H1 (cell line): ENCODE results near the gene CMTR1. TPM values are rescaled to one million over a fixed set of nuclear protein-coding genes. Genes with fewer than 3 reads are reported as not detected.

Experiments used
- CTCF ChIA-PET: fragments of 300-600 bp; sonication (Branson Sonifier 250); formaldehyde crosslinking; loops from one replicate; lab custom pipeline; 2021; ENCODE audit not compliant: partially characterized antibody; lab: Charles Lee
- POLR2A ChIA-PET: fragments of 300-600 bp; sonication (Branson Sonifier 250); formaldehyde crosslinking; loops from one replicate; lab custom pipeline; 2021; ENCODE audit warnings: inconsistent platforms; ENCODE audit not compliant: partially characterized antibody; lab: Charles Lee
- DNase-seq, 2 experiments: peaks; one replicate each; pipeline versions ENCODE4 v3.0.0 to v3.0.0-alpha.2; 2010 to 2022; ENCODE audit warnings: low spot score in 2 of 2, low read depth in 1 of 2, mixed read lengths in 1 of 2
- FAIRE-seq: peaks from 2 replicates; lab custom pipeline; 2011; peaks lifted over from hg19 to GRCh38; lab: Jason Lieb, UNC
- H2AFZ ChIP-seq: 2 replicates; pipeline ENCODE4 v1.8.1; 2012; ENCODE audit warnings: low read length, inconsistent platforms
- H2AK5ac ChIP-seq: 2 replicates; pipeline ENCODE4 v1.6.1; 2013; ENCODE audit warnings: low read depth, low read length
- H2BK120ac ChIP-seq: replicated peaks from 2 replicates; pipeline ENCODE3; 2013; ENCODE audit warnings: low read depth, low read length, inconsistent platforms
- H2BK12ac ChIP-seq: 2 replicates; pipeline ENCODE4 v1.6.1; 2013; ENCODE audit warnings: low read depth, low read length
- H2BK15ac ChIP-seq: 2 replicates; pipeline ENCODE4 v1.6.1; 2013; ENCODE audit warnings: low read length
- H2BK20ac ChIP-seq: 2 replicates; pipeline ENCODE4 v1.6.1; 2013; ENCODE audit warnings: low read length
- H2BK5ac ChIP-seq: 2 replicates; pipeline ENCODE4 v1.6.1; 2013; ENCODE audit warnings: low read depth, low read length
- H3K14ac ChIP-seq: 2 replicates; pipeline ENCODE4 v1.6.1; 2013; ENCODE audit warnings: inconsistent platforms; ENCODE audit not compliant: insufficient read length
- H3K18ac ChIP-seq: 2 replicates; pipeline ENCODE4 v1.6.1; 2013; ENCODE audit warnings: low read length; ENCODE audit errors: extremely low read depth
- H3K23ac ChIP-seq: 2 replicates; pipeline ENCODE4 v1.6.1; 2013; ENCODE audit warnings: inconsistent platforms; ENCODE audit not compliant: insufficient read length
- H3K23me2 ChIP-seq: 2 replicates; pipeline ENCODE4 v1.6.1; 2013; ENCODE audit warnings: low read depth, low read length
- H3K27ac ChIP-seq: 2 replicates; pipeline ENCODE4 v1.6.1; 2011; ENCODE audit warnings: low read depth, low read length, inconsistent platforms
- H3K27me3 ChIP-seq, 4 experiments: replicated peaks in 1 of 4; 1 replicate in 1 of 4; 2 replicates in 3 of 4; pipeline versions ENCODE4 v1.6.1 to v1.8.1; 2011 to 2013; ENCODE audit warnings: low read length in 3 of 4, mild to moderate bottlenecking in 3 of 4, inconsistent platforms in 2 of 4, mixed read lengths in 2 of 4, moderate library complexity in 1 of 4; ENCODE audit not compliant: control insufficient read depth in 3 of 4, insufficient read depth in 3 of 4; ENCODE audit errors: extremely low read depth in 1 of 4
- H3K36me3 ChIP-seq, 4 experiments: 2 replicates each; pipeline versions ENCODE4 v1.6.1 to v1.8.1; 2011 to 2013; ENCODE audit warnings: mild to moderate bottlenecking in 4 of 4, low read length in 3 of 4, moderate library complexity in 2 of 4, control low read depth in 1 of 4, inconsistent platforms in 1 of 4; ENCODE audit not compliant: insufficient read depth in 4 of 4, control insufficient read depth in 2 of 4
- H3K4ac ChIP-seq: replicated peaks from 2 replicates; pipeline ENCODE3; 2013; ENCODE audit warnings: low read length, low read depth, mixed read lengths, inconsistent platforms; ENCODE audit not compliant: insufficient read length
- H3K4me1 ChIP-seq, 4 experiments: replicated peaks in 1 of 4; 1 replicate in 1 of 4; 2 replicates in 3 of 4; pipeline versions ENCODE4 v1.6.1 to v1.8.1; 2011 to 2013; ENCODE audit warnings: low read length in 3 of 4, inconsistent platforms in 2 of 4, mixed read lengths in 1 of 4; ENCODE audit not compliant: insufficient read depth in 4 of 4, control insufficient read depth in 3 of 4
- H3K4me2 ChIP-seq, 2 experiments: 2 replicates each; pipeline versions ENCODE4 v1.6.1 to v1.8.1; 2011 to 2013; ENCODE audit warnings: low read depth in 2 of 2, low read length in 2 of 2, control low read depth in 1 of 2, inconsistent platforms in 1 of 2, mild to moderate bottlenecking in 1 of 2; ENCODE audit not compliant: insufficient read depth in 1 of 2
- H3K4me3 ChIP-seq, 4 experiments: fragments of 200-600, 300-600 bp in 1 of 4; sonication (generic), shearing (Covaris generic), sonication (Bioruptor Twin) in 1 of 4; 2 replicates each; pipeline versions ENCODE4 v1.5.1 to v1.8.1; 2011 to 2016; ENCODE audit warnings: low read length in 4 of 4, low read depth in 3 of 4, control low read depth in 2 of 4, inconsistent platforms in 2 of 4, mild to moderate bottlenecking in 2 of 4, mixed read lengths in 1 of 4, moderate library complexity in 1 of 4; ENCODE audit not compliant: insufficient read depth in 2 of 4; ENCODE audit errors: extremely low read depth in 1 of 4
- H3K56ac ChIP-seq: replicated peaks from 2 replicates; pipeline ENCODE3; 2013; ENCODE audit warnings: low read depth, mild to moderate bottlenecking, mixed read lengths, low read length, inconsistent platforms; ENCODE audit not compliant: insufficient read length
- H3K79me1 ChIP-seq: 2 replicates; pipeline ENCODE4 v1.6.1; 2013; ENCODE audit warnings: low read depth, low read length, control low read depth
- H3K79me2 ChIP-seq, 2 experiments: 2 replicates each; pipeline versions ENCODE4 v1.6.1 to v1.8.1; 2012 to 2013; ENCODE audit warnings: low read length in 2 of 2, mild to moderate bottlenecking in 2 of 2, inconsistent platforms in 1 of 2; ENCODE audit not compliant: insufficient read depth in 2 of 2, control insufficient read depth in 1 of 2
- H3K9ac ChIP-seq, 4 experiments: replicated peaks in 1 of 4; 1 replicate in 1 of 4; 2 replicates in 3 of 4; pipeline versions ENCODE4 v1.6.1 to v1.8.1; 2011 to 2013; ENCODE audit warnings: low read depth in 3 of 4, low read length in 3 of 4, control low read depth in 2 of 4, mild to moderate bottlenecking in 2 of 4, moderate library complexity in 2 of 4, inconsistent platforms in 1 of 4; ENCODE audit errors: extremely low read depth in 1 of 4
- H3K9me3 ChIP-seq, 2 experiments: 2 replicates each; pipeline versions ENCODE4 v1.6.1 to v1.8.1; 2012 to 2013; ENCODE audit warnings: mild to moderate bottlenecking in 2 of 2, moderate library complexity in 2 of 2, control low read depth in 1 of 2, inconsistent platforms in 1 of 2, low read depth in 1 of 2, low read length in 1 of 2, mixed read lengths in 1 of 2; ENCODE audit not compliant: insufficient read depth in 2 of 2
- H4K20me1 ChIP-seq, 2 experiments: replicated peaks in 1 of 2; 2 replicates each; pipeline versions ENCODE3 to v1.8.1; 2011 to 2013; ENCODE audit warnings: inconsistent platforms in 2 of 2, low read length in 2 of 2, mild to moderate bottlenecking in 1 of 2; ENCODE audit not compliant: insufficient read depth in 2 of 2, control insufficient read depth in 1 of 2
- H4K5ac ChIP-seq: 2 replicates; pipeline ENCODE4 v1.6.1; 2013; ENCODE audit warnings: low read length, low read depth, mixed read lengths, inconsistent platforms; ENCODE audit not compliant: insufficient read length
- H4K8ac ChIP-seq: 2 replicates; pipeline ENCODE4 v1.8.0; 2013; ENCODE audit warnings: mild to moderate bottlenecking, moderate library complexity, low read length, inconsistent platforms; ENCODE audit not compliant: insufficient read depth; ENCODE audit errors: extremely low read depth
- H4K91ac ChIP-seq: replicated peaks from 2 replicates; pipeline ENCODE3; 2013; ENCODE audit warnings: low read length, mixed read lengths, inconsistent platforms; ENCODE audit not compliant: insufficient read length
- CHD1 ChIP-seq: IDR thresholded peaks from 2 replicates; pipeline ENCODE4 v1.6.1; 2012; ENCODE audit warnings: low read depth, low read length, improper control_type of control experiment
- CHD2 ChIP-seq: IDR thresholded peaks from 2 replicates; pipeline ENCODE4 v1.6.1; 2012; ENCODE audit warnings: low read length, improper control_type of control experiment
- EP300 ChIP-seq, 2 experiments: IDR thresholded peaks; 1 replicate in 1 of 2; 2 replicates in 1 of 2; pipeline ENCODE4 v1.6.1; 2011 to 2012; ENCODE audit warnings: low read depth in 2 of 2, low read length in 2 of 2, mild to moderate bottlenecking in 2 of 2, borderline replicate concordance in 1 of 2, inconsistent platforms in 1 of 2, moderate library complexity in 1 of 2
- GABPA ChIP-seq: IDR thresholded peaks from 2 replicates; pipeline ENCODE4 v1.6.1; 2011; ENCODE audit warnings: mild to moderate bottlenecking, low read length, moderate library complexity, borderline replicate concordance; ENCODE audit not compliant: insufficient read depth
- GTF2F1 ChIP-seq: IDR thresholded peaks from 2 replicates; pipeline ENCODE4 v1.6.1; 2012; ENCODE audit warnings: low read depth, low read length, improper control_type of control experiment, borderline replicate concordance
- WGBS, 2 experiments: shearing (Covaris generic) in 1 of 2; methylation state at CpG; one replicate each; pipeline versions ENCODE4 v1.1.6 to v1.1.7; 2013 to 2015; ENCODE audit warnings: low lambda C conversion rate in 2 of 2, mixed read lengths in 2 of 2, inconsistent platforms in 1 of 2, low coverage in 1 of 2, missing lambda C conversion rate in 1 of 2; ENCODE audit not compliant: insufficient replicate concordance in 2 of 2, insufficient coverage in 1 of 2, insufficient read length in 1 of 2; ENCODE audit errors: extremely low coverage in 1 of 2, missing lambda C conversion rate in 1 of 2; 5-methylcytosine and 5-hydroxymethylcytosine counted together
- polyA plus RNA-seq, 7 experiments: library from polyadenylated mRNA; depleted of rRNA in 3 of 7; stranded (reverse) in 5 of 7; unstranded in 2 of 7; fragments of >200 nt in 5 of 7; fragments of 200-250 nt in 2 of 7; gene quantifications; 1 replicate in 5 of 7; 2 replicates in 1 of 7; 4 replicates in 1 of 7; pipeline versions ENCODE4 v1.2.1 to v1.2.3, GENCODE V29; 2011 to 2013; ENCODE audit warnings: missing spikeins in 2 of 7, mixed read lengths in 2 of 7
- total RNA-seq: library from RNA; stranded (reverse); fragmentation: NEBNext Ultra II Directional; extraction: Animal tissue kit (Norgen Biotek cat#: 25700); gene quantifications from 2 replicates; pipeline ENCODE4 v1.2.1, GENCODE V29; 2021

CMTR1 gene
- total and polyA plus RNA-seq, 2 of the 8 experiments (the other 6 are each of a cell fraction or from before 2014, with no cell fraction given), result 15.2 to 33.1 TPM

- Histone ChIP-seq H3K27ac (no peak overlapping the region), H3K23me2 (peaks cover 5% of the 10 kb centered on the region), H2BK5ac (no peak overlapping the region), H2AFZ (no peak overlapping the region), H3K4me2 (no peak overlapping the region), H3K9me3 (no peaks in the 10 kb centered on the region), H4K91ac (no peak overlapping the region), H3K14ac (no peak overlapping the region), H3K4ac (no peak overlapping the region), H3K23ac (no peak overlapping the region), H4K8ac (no peak overlapping the region), H4K20me1 (no peaks in the 10 kb centered on the region), H3K56ac (no peak overlapping the region), H3K18ac (no peak overlapping the region; the same call in 1 of the 2 replicates), H3K27me3 (peaks cover 0 to 21% (median 16%) of the 10 kb centered on the region in 4 experiments; a peak in 6 of 7 replicates), H2BK12ac (no peak overlapping the region), H3K4me1 (peaks cover 3 to 22% (median 19%) of the 10 kb centered on the region in 4 experiments; a peak in 6 of 7 replicates), H2BK20ac (no peak overlapping the region), H2AK5ac (no peak overlapping the region), H3K4me3 (no peak overlapping the region), H3K9ac (no peak overlapping the region), H2BK120ac (no peak overlapping the region), H2BK15ac (no peak overlapping the region), H3K79me1 (no peaks in the 10 kb centered on the region), H3K79me2 (no peaks in the 10 kb centered on the region), H3K36me3 (no peaks in the 10 kb centered on the region), H4K5ac (no peak overlapping the region)
- no peak for DNase-seq
- CTCF ChIA-PET, result interaction anchor here (0.5 to 2.4 kb wide), 9 partner anchors 9 to 981 kb away, joined by 3 to 10 read pairs (median 3); no protein-coding TSS in a partner anchor
- WGBS, 2 experiments, result 97% methylated on average over 2 of the region's 4 CpGs; no CpG with 5 or more reads in 1 of the 2 experiments
- FAIRE-seq, result no peak
- POLR2A ChIA-PET, result interaction anchor here (1.5 kb wide), 1 partner anchor 28 kb away, joined by 6 read pairs; no protein-coding TSS in a partner anchor
- no peak for TF ChIP-seq GTF2F1
- no peak for TF ChIP-seq GABPA
- no peak for TF ChIP-seq EP300 (IDR thresholded peaks at IDR 0.05; ENCODE audit: borderline replicate concordance in 1 of 2, low read depth in 2 of 2, low read length in 2 of 2)
- TF ChIP-seq CHD1, result no peak
- no peak for TF ChIP-seq CHD2
These were observed 74.8 kb downstream of the CMTR1 start for GRCh38 chr6:37507690-37508421.
